Prostate gland (tissue), 2 donors: ENCODE measurements around the gene NDUFV2. TPM values are rescaled to one million over a fixed set of nuclear protein-coding genes. Genes with fewer than 3 reads are reported as not detected.

ENCODE experiments used
- DNase-seq: peaks from one replicate; pipeline ENCODE4 v3.0.0-alpha.2; 2019; ENCODE audit warnings: low spot score
- H3K27ac ChIP-seq, 2 donors: fragments of 200-600 bp; sonication (generic); 2 replicates each; pipeline ENCODE4 v1.5.1; 2017 to 2019
- H3K27me3 ChIP-seq: fragments of 200-600 bp; sonication (generic); replicated peaks from 2 replicates; pipeline ENCODE4 v1.5.1; 2019; ENCODE audit not compliant: insufficient read depth
- H3K36me3 ChIP-seq, 2 donors: fragments of 200-600 bp; sonication (generic); 1 replicate in 1 of 2; 2 replicates in 1 of 2; pipeline versions ENCODE4 v1.5.1 to v1.8.1; 2017 to 2019
- H3K4me1 ChIP-seq: fragments of 200-600 bp; sonication (generic); replicated peaks from 2 replicates; pipeline ENCODE4 v1.5.1; 2019
- H3K4me3 ChIP-seq, 2 donors: fragments of 200-600 bp; sonication (generic); 2 replicates each; pipeline ENCODE4 v1.5.1; 2017 to 2019
- H3K9me3 ChIP-seq: fragments of 200-600 bp; sonication (generic); 2 replicates; pipeline ENCODE4 v1.5.1; 2017
- POLR2A ChIP-seq: fragments of 450-650 bp; IDR thresholded peaks from one replicate; pipeline ENCODE4 v1.6.1; 2016; ENCODE audit warnings: antibody characterized with exemption, mild to moderate bottlenecking
- POLR2AphosphoS5 ChIP-seq: sonication (generic); formaldehyde crosslinking; IDR thresholded peaks from one replicate; pipeline ENCODE4 v1.6.1; 2017; ENCODE audit warnings: antibody characterized with exemption
- WGBS: methylation state at CpG from one replicate; pipeline ENCODE4 v1.1.5; 2018; 5-methylcytosine and 5-hydroxymethylcytosine counted together
- intact Hi-C: fragments of 100-400 bp; cut with DNase I; formaldehyde crosslinking; loops from one replicate; pipeline ENCODE4 v1.14.2; 2022
- total RNA-seq, 2 donors: library from RNA; depleted of rRNA; stranded (reverse); fragments of >200 nt; gene quantifications; one replicate each; pipeline ENCODE4 v1.1.0, GENCODE V29; 2016
- TF ChIP-seq, protein P1 (sequence below), 4 experiments: fragments of 200-600 bp in 2 of 4; fragments of 450-650 bp in 2 of 4; sonication (generic) in 2 of 4; IDR thresholded peaks; 1 replicate in 3 of 4; 2 replicates in 1 of 4; pipeline ENCODE4 v1.5.1; 2016 to 2019; ENCODE audit warnings: antibody characterized with exemption in 4 of 4, mild to moderate bottlenecking in 2 of 4, moderate library complexity in 2 of 4

The NDUFV2 gene
- total RNA-seq, 2 donors from 2014 or later: 114 to 161 TPM

GRCh38 chr18:9120796-9121195 is 18.3 kb downstream of the NDUFV2 start:
- TF ChIP-seq POLR2AphosphoS5: no peak
- TF ChIP-seq POLR2A: no peak
- TF ChIP-seq, protein P1, sequence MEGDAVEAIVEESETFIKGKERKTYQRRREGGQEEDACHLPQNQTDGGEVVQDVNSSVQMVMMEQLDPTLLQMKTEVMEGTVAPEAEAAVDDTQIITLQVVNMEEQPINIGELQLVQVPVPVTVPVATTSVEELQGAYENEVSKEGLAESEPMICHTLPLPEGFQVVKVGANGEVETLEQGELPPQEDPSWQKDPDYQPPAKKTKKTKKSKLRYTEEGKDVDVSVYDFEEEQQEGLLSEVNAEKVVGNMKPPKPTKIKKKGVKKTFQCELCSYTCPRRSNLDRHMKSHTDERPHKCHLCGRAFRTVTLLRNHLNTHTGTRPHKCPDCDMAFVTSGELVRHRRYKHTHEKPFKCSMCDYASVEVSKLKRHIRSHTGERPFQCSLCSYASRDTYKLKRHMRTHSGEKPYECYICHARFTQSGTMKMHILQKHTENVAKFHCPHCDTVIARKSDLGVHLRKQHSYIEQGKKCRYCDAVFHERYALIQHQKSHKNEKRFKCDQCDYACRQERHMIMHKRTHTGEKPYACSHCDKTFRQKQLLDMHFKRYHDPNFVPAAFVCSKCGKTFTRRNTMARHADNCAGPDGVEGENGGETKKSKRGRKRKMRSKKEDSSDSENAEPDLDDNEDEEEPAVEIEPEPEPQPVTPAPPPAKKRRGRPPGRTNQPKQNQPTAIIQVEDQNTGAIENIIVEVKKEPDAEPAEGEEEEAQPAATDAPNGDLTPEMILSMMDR (IDR thresholded peaks at IDR 0.05): no peak
- Histone ChIP-seq H3K9me3 (no peaks in the 10 kb centered on the region), H3K27ac (peak overlapping the region in 1 of 2 donors; percentile 12), H3K36me3 (no peaks in the 10 kb centered on the region), H3K27me3 (no peaks in the 10 kb centered on the region), H3K4me1 (no peaks in the 10 kb centered on the region), H3K4me3 (no peak overlapping the region)
- intact Hi-C loops: no loop called here
- 19% methylated on average over 1 of the region's 1 CpG for WGBS
- DNase-seq: no peak

DNA sequence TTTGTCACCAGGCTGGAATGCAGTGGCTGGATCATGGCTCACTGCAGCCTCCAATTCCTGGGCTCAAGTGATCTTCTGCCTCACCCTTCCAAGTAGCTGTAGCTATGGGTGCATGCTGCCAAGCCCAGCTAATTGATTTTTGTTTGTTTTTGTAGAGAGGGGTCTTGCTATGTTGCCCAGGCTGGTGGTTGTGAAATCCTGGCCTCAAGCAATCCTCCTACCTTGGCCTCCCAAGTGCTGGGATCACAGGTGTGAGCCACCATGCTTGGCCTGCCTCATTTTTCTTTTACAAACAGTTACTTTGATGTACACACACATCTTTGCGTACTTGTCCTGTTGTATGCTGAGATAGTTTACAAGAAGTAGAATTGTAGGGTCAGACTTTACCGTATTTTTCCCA is 21.0 kb downstream of the NDUFV2 start:
- H3K36me3 ChIP-seq: peaks cover 0 to 8% of the 10 kb centered on the region in 2 donors
- H3K27ac ChIP-seq: no peak overlapping the region

DNA sequence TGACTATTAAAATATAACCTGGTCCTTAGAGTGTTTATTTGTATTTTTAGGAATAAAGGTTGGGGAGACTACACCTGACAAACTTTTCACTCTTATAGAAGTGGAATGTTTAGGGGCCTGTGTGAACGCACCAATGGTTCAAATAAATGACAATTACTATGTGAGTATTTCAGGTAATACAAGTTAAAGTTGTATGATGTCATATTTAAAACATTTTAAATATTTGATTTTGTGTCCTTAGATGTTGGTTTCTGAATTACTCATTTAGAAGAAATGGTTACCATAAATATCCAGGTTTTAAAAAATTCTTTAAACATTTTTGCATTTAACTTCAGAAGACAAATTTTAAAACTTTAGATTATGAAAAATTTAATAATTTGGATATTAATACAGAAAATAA is 22.3 kb downstream of the NDUFV2 start:
- TF ChIP-seq POLR2AphosphoS5: no peak
- TF ChIP-seq POLR2A: no peak
- TF ChIP-seq, protein P1 (IDR thresholded peaks at IDR 0.05): no peak
- Histone ChIP-seq H3K36me3 (peaks cover 0 to 10% of the 10 kb centered on the region in 2 donors), H3K27me3 (no peaks in the 10 kb centered on the region), H3K9me3 (no peaks in the 10 kb centered on the region), H3K4me3 (no peak overlapping the region), H3K4me1 (no peaks in the 10 kb centered on the region), H3K27ac (no peak overlapping the region)
- DNase-seq: no peak
- intact Hi-C loops: no loop called here
- WGBS: 83% methylated on average over 1 of the region's 1 CpG

More for the DNA sequence above, 21.0 kb downstream of the NDUFV2 start:
- 93% methylated on average over 2 of the region's 2 CpGs for WGBS
- TF ChIP-seq POLR2AphosphoS5 (no peak), POLR2A (no peak)
- TF ChIP-seq, protein P1 (IDR thresholded peaks at IDR 0.05): no peak
- Histone ChIP-seq H3K4me3 (no peak overlapping the region), H3K4me1 (no peaks in the 10 kb centered on the region), H3K9me3 (no peaks in the 10 kb centered on the region), H3K27me3 (no peaks in the 10 kb centered on the region)
- intact Hi-C loops: no loop called here
- DNase-seq: no peak

GRCh38 chr18:9126337-9126736 is 23.8 kb downstream of the NDUFV2 start:
- intact Hi-C loops: no loop called here
- Histone ChIP-seq H3K4me1 (no peaks in the 10 kb centered on the region), H3K27ac (no peak overlapping the region), H3K4me3 (no peak overlapping the region), H3K9me3 (no peaks in the 10 kb centered on the region), H3K27me3 (no peaks in the 10 kb centered on the region), H3K36me3 (peaks cover 0 to 10% of the 10 kb centered on the region in 2 donors)
- 67% methylated on average over 3 of the region's 3 CpGs for WGBS
- DNase-seq: no peak
- TF ChIP-seq POLR2A (no peak), POLR2AphosphoS5 (no peak)
- TF ChIP-seq, protein P1 (IDR thresholded peaks at IDR 0.05): no peak

GRCh38 chr18:9130195-9130594 is 27.7 kb downstream of the NDUFV2 start:
- H3K27ac ChIP-seq: no peak overlapping the region
- H3K27me3 ChIP-seq: no peaks in the 10 kb centered on the region
- no peak for DNase-seq
- no peak overlapping the region for H3K4me3 ChIP-seq
- WGBS: 81% methylated on average over 4 of the region's 4 CpGs
- H3K36me3 ChIP-seq: peaks cover 0 to 10% of the 10 kb centered on the region in 2 donors
- intact Hi-C loops: loop anchor here (10.0 kb wide), 2 partner anchors 205 to 425 kb away; partner anchors contain the start of genes MTCL1 and TWSG1
- H3K9me3 ChIP-seq: no peaks in the 10 kb centered on the region
- no peaks in the 10 kb centered on the region for H3K4me1 ChIP-seq
- no peak for TF ChIP-seq POLR2A
- TF ChIP-seq POLR2AphosphoS5: no peak
- TF ChIP-seq, protein P1 (IDR thresholded peaks at IDR 0.05): no peak
